Skeletal muscle cell (primary cell): Measurements from ENCODE around the gene ACVRL1.
"Not testable (repeated sequence)": the region's sequence is repeated elsewhere in the genome, so short reads cannot be mapped to it uniquely, and the experiment has no call there.

ENCODE experiments used
- DNase-seq: peaks from one replicate; pipeline ENCODE4 v3.0.0-alpha.2; 2010; ENCODE audit warnings: low read depth
- H3K4me3 ChIP-seq: 2 replicates; pipeline ENCODE4 v1.5.1; 2011; ENCODE audit warnings: low read depth, mild to moderate bottlenecking, control low read depth, low read length, moderate library complexity

The ACVRL1 gene

GRCh38 chr12:51873251-51873994, 33.9 kb upstream of the ACVRL1 start:
- no peak overlapping the region for H3K4me3 ChIP-seq
- DNase-seq, result no peak

GRCh38 chr12:51874000-51874399, 33.3 kb upstream of the ACVRL1 start:
- no peak overlapping the region for H3K4me3 ChIP-seq
- DNase-seq, result no peak

GRCh38 chr12:51874486-51874885, 32.8 kb upstream of the ACVRL1 start:
- H3K4me3 ChIP-seq, result no peak overlapping the region
- no peak for DNase-seq

GRCh38 chr12:51879102-51879501, 28.2 kb upstream of the ACVRL1 start:
- no peak for DNase-seq
- H3K4me3 ChIP-seq, result no peak overlapping the region

GRCh38 chr12:51883295-51883694, 24.0 kb upstream of the ACVRL1 start:
- no peak overlapping the region for H3K4me3 ChIP-seq

GRCh38 chr12:51883998-51884675, 23.2 kb upstream of the ACVRL1 start:
- no peak for DNase-seq
- no peak overlapping the region for H3K4me3 ChIP-seq

More at GRCh38 chr12:51883295-51883694, 24.0 kb upstream of the ACVRL1 start:
- no peak for DNase-seq

- DNase-seq, result no peak
- H3K4me3 ChIP-seq, result no peak overlapping the region
Observed at GRCh38 chr12:51884676-51885229, 22.6 kb upstream of the ACVRL1 start.

GRCh38 chr12:51885294-51886020, 21.8 kb upstream of the ACVRL1 start:
- DNase-seq, H3K4me3 ChIP-seq: not testable (repeated sequence)

- DNase-seq, result peak; percentile 97
- no peak overlapping the region for H3K4me3 ChIP-seq
Observed at GRCh38 chr12:51886021-51886710, 21.1 kb upstream of the ACVRL1 start.

- DNase-seq, result no peak
- peak within 1 kb of the TSS; percentile 21 for H3K4me3 ChIP-seq
Observed at GRCh38 chr12:51887476-51888315, 19.6 kb upstream of the ACVRL1 start, which contains the start of gene ANKRD33. TSS of gene ANKRD33 (plus strand) at chr12:51888103. CDS start at chr12:51888187, 84 bp downstream.

- peak overlapping the region; percentile 21 for H3K4me3 ChIP-seq
- DNase-seq, result no peak
Observed at GRCh38 chr12:51888316-51889215, 18.7 kb upstream of the ACVRL1 start.

- DNase-seq, result no peak
- no peak overlapping the region for H3K4me3 ChIP-seq
Observed at GRCh38 chr12:51889216-51890132, 17.8 kb upstream of the ACVRL1 start.

GRCh38 chr12:51890133-51890464, 17.2 kb upstream of the ACVRL1 start:
- DNase-seq, result no peak
- H3K4me3 ChIP-seq, result no peak overlapping the region

- no peak for DNase-seq
- H3K4me3 ChIP-seq, result no peak overlapping the region
Observed at GRCh38 chr12:51890511-51891171, 16.7 kb upstream of the ACVRL1 start.

GRCh38 chr12:51891843-51892242, 15.5 kb upstream of the ACVRL1 start:
- H3K4me3 ChIP-seq, result no peak overlapping the region
- DNase-seq, result no peak

- no peak for DNase-seq
- no peak overlapping the region for H3K4me3 ChIP-seq
Observed at GRCh38 chr12:51893786-51894185, 13.5 kb upstream of the ACVRL1 start.
